Measurements from ENCODE around the gene C1orf226. TPM values are rescaled to one million over a fixed set of nuclear protein-coding genes. Genes with fewer than 3 reads are reported as not detected.
A peak's percentile ranks its signal among the peaks of the same experiment; 100 is the strongest.

The C1orf226 gene
- total RNA-seq, 2 experiments from 2014 or later = not detected

DNA sequence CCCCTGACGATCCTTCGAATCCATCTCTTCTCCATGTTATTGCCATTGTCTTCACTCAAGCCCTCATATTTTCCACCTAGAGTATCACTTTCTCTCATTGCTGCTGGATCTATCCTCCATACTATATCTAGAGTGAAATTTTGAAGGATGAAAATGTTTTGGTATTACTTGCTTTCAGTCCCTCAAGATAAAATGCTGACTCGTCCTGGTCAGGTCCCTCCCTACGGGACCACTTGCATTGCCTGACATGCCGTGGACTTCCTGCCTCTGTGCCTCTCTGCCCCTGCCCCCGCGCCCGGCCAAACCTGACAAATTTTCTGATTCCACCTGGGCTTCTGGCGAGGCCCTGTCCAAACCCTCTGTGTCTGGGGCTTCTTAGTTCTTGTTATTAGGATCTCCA is 28.4 kb upstream of the C1orf226 start:
- CTCF ChIA-PET = no interaction called here
- TF ChIP-seq, protein P1, sequence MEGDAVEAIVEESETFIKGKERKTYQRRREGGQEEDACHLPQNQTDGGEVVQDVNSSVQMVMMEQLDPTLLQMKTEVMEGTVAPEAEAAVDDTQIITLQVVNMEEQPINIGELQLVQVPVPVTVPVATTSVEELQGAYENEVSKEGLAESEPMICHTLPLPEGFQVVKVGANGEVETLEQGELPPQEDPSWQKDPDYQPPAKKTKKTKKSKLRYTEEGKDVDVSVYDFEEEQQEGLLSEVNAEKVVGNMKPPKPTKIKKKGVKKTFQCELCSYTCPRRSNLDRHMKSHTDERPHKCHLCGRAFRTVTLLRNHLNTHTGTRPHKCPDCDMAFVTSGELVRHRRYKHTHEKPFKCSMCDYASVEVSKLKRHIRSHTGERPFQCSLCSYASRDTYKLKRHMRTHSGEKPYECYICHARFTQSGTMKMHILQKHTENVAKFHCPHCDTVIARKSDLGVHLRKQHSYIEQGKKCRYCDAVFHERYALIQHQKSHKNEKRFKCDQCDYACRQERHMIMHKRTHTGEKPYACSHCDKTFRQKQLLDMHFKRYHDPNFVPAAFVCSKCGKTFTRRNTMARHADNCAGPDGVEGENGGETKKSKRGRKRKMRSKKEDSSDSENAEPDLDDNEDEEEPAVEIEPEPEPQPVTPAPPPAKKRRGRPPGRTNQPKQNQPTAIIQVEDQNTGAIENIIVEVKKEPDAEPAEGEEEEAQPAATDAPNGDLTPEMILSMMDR (IDR thresholded peaks at IDR 0.05) = no peak
- intact Hi-C loops (cut with DNase I, micrococcal nuclease) = no loop called here
- DNase-seq (no peak), ATAC-seq (ENCODE audit: poor library complexity) (no peak)
- Histone ChIP-seq H3K27ac (ENCODE audit: low read depth in 1 of 2, low read length in 2 of 2) (no peak overlapping the region), H3K9me3 (ENCODE audit: control insufficient read depth in 1 of 2, insufficient read depth in 1 of 2, low read length in 2 of 2) (no peaks in the 10 kb centered on the region), H3K4me1 (ENCODE audit: insufficient read depth, low read length) (no peaks in the 10 kb centered on the region), H3K4me3 (ENCODE audit: low read length) (no peak overlapping the region), H3K36me3 (ENCODE audit: insufficient read depth, low read length) (no peaks in the 10 kb centered on the region), H3K27me3 (ENCODE audit: control insufficient read depth in 1 of 2, insufficient read depth in 2 of 2, low read length in 2 of 2) (peaks cover 0 to 3% of the 10 kb centered on the region in 2 experiments)
- Mint-ChIP-seq H3K4me1 (ENCODE audit: low read depth) (no peaks in the 10 kb centered on the region), H3K27ac (no peak overlapping the region), H3K4me3 (no peak overlapping the region), H3K27me3 (peaks cover 9% of the 10 kb centered on the region), H3K9me3 (no peaks in the 10 kb centered on the region), H3K36me3 (ENCODE audit: low read depth) (no peaks in the 10 kb centered on the region)
- POLR2A ChIA-PET = no interaction called here

DNA sequence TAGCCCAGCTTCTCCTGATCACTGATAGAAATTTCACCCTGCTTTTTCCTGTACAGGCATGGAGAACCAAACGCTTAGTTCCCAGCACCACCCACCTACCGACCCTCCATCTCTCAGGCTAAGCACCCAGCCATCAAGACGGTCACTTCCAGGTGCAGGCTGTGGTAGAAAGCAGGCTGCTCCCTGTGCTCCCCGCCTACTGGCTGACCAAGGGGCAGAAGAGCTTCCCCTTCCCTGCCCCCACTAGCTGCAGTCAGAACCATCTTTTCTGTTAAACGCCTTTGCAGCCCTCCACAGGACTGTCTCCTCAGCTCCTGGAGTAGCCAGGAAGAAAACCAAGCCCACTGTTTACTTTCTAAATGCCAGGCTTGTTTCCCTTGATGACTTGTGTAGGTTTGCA is 27.8 kb upstream of the C1orf226 start:
- no peak overlapping the region for H3K27ac Mint-ChIP-seq
- no peak overlapping the region for H3K27ac ChIP-seq (ENCODE audit: low read depth in 1 of 2, low read length in 2 of 2)
- POLR2A ChIA-PET = no interaction called here
- no peaks in the 10 kb centered on the region for H3K36me3 ChIP-seq (ENCODE audit: insufficient read depth, low read length)
- no peaks in the 10 kb centered on the region for H3K4me1 Mint-ChIP-seq (ENCODE audit: low read depth)
- DNase-seq (no peak), ATAC-seq (ENCODE audit: poor library complexity) (no peak)
- H3K9me3 ChIP-seq (ENCODE audit: control insufficient read depth in 1 of 2, insufficient read depth in 1 of 2, low read length in 2 of 2) = no peaks in the 10 kb centered on the region
- peaks cover 0 to 3% of the 10 kb centered on the region in 2 experiments for H3K27me3 ChIP-seq (ENCODE audit: control insufficient read depth in 1 of 2, insufficient read depth in 2 of 2, low read length in 2 of 2)
- TF ChIP-seq, protein P1 (IDR thresholded peaks at IDR 0.05) = no peak
- no peaks in the 10 kb centered on the region for H3K4me1 ChIP-seq (ENCODE audit: insufficient read depth, low read length)
- H3K4me3 ChIP-seq (ENCODE audit: low read length) = no peak overlapping the region
- CTCF ChIA-PET = no interaction called here
- H3K9me3 Mint-ChIP-seq = no peaks in the 10 kb centered on the region
- no peaks in the 10 kb centered on the region for H3K36me3 Mint-ChIP-seq (ENCODE audit: low read depth)
- peaks cover 13% of the 10 kb centered on the region for H3K27me3 Mint-ChIP-seq
- no peak overlapping the region for H3K4me3 Mint-ChIP-seq
- intact Hi-C loops (cut with DNase I, micrococcal nuclease) = no loop called here

DNA sequence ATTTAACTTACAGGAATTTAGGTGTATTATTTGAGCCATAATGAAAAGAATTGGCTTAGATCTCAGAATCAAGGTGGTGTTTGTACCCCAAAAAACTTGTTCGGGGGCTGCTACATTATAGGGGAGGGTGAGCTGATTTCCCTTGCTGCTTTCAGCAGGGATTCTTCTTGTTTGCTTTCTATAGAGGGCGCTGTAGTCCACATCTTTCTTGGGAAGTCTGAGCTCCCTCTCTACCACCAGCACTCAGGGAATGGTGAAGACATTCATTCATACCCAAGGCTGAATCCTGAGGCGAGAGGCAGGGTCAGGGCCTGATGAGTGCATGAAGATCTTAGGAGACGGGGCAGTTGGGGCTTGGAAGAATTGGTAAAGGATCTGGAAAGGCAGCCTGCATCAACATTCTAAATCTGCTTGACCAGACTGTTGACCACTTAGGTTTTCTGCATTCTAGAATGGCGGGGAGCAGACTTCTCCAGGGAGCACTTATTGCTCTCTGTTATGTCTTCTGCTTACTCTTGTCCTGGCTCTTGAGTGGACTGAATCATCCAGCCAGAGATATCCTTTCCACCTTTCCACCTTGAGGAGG is 23.8 kb upstream of the C1orf226 start:
- Histone ChIP-seq H3K9me3 (ENCODE audit: control insufficient read depth in 1 of 2, insufficient read depth in 1 of 2, low read length in 2 of 2) (no peaks in the 10 kb centered on the region), H3K36me3 (ENCODE audit: insufficient read depth, low read length) (no peaks in the 10 kb centered on the region), H3K27me3 (ENCODE audit: control insufficient read depth in 1 of 2, insufficient read depth in 2 of 2, low read length in 2 of 2) (peaks cover 0 to 3% of the 10 kb centered on the region in 2 experiments), H3K4me3 (ENCODE audit: low read length) (no peak overlapping the region), H3K27ac (ENCODE audit: low read depth in 1 of 2, low read length in 2 of 2) (no peak overlapping the region), H3K4me1 (ENCODE audit: insufficient read depth, low read length) (no peaks in the 10 kb centered on the region)
- TF ChIP-seq, protein P1 (IDR thresholded peaks at IDR 0.05) = no peak
- ChIA-PET POLR2A (no interaction called here), CTCF (no interaction called here)
- Mint-ChIP-seq H3K36me3 (ENCODE audit: low read depth) (no peaks in the 10 kb centered on the region), H3K9me3 (no peaks in the 10 kb centered on the region), H3K4me3 (no peak overlapping the region), H3K27me3 (peaks cover 13% of the 10 kb centered on the region), H3K27ac (no peak overlapping the region), H3K4me1 (ENCODE audit: low read depth) (no peaks in the 10 kb centered on the region)
- intact Hi-C loops (cut with DNase I, micrococcal nuclease) = no loop called here
- ATAC-seq (ENCODE audit: poor library complexity) (no peak), DNase-seq (peak in 2 of 14 experiments; percentile 8 to 19)

Data from CD4-positive, alpha-beta T cell (primary cell).